CD4-positive, alpha-beta T cell treated with Interleukin-6 for 4 hours (primary cell): ENCODE measurements around the gene ARHGEF11.
"Not testable (repeated sequence)": the region's sequence is repeated elsewhere in the genome, so short reads cannot be mapped to it uniquely, and the experiment has no call there.

Experiments
- DNase-seq: peaks from one replicate; pipeline ENCODE4 v3.0.0-alpha.2; 2020; ENCODE audit warnings: mixed read lengths

Gene ARHGEF11

DNA sequence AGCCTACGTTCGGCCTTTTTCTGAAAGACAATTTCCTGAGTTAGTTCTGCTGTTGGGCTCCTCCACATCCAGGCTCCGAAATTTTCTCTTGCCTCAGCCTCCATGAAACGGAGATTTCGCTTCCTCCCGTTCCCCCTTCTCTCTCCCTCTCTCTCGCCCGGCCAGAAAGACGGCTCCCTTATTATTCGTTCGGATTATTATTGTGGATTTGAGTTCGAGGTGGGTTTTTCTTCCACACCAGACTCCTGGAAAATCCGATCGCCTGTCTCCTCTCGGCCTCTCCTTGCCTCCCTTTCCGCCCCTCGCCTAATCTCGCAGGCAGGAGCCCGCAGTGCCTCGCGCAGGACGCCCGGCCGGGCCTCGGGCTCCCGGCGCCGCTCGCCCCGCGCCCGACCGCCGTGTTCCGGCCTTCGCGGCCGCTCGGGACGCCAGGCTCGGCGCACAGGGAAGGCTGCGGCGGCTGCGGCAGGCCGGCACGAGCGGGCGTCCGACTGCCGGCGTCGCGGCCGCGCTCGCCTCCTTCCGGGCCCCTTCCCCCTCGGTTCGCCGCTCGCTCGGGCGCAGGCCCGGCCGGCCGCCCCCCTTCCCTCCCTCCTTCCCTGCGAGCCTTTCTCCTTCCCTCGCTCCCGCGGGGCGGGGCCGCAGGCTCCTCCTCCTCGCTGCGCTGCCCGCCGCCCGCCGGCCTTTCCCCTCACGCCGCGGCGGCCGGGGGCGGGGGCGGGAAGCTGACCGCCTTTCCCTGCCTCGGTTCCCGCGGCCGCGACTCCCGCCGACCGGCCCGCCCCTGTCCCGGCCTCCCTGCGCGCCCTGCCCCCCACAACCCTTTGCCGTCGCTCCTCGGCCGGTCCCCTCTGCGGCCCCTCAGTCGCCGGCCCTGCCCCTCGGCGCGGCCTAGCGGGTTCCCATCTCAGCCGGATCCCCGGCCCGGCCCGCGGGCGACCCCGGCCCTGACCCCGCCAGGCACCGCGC is at the start of gene ARHGEF11:
Gene ARHGEF11, minus strand, starts transcription at position 493 of the 969 bp plus-strand sequence. CDS start 1,412 bp downstream, outside the sequence.
- peak; percentile 22 for DNase-seq

DNA sequence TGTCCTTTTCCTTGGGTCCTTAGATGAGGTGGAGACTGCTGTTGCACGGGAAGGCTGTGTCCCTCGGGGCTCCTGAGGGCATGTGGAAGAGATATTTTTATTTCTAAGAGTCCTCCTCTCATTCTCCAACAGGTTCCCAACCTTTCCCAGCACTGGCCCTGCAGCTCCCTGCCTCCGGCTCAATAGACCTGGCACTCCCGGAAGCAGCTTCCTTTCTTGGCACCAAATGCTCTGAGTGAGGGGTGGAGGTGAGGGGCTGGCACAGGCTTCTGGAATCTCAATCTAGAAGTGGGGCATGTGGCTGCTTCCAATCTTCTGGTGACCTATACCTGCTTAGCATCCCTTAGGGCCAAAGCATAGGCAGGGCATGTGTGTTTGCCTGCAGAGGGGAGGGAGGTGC is 49.5 kb upstream of the ARHGEF11 start:
- DNase-seq: no peak

DNA sequence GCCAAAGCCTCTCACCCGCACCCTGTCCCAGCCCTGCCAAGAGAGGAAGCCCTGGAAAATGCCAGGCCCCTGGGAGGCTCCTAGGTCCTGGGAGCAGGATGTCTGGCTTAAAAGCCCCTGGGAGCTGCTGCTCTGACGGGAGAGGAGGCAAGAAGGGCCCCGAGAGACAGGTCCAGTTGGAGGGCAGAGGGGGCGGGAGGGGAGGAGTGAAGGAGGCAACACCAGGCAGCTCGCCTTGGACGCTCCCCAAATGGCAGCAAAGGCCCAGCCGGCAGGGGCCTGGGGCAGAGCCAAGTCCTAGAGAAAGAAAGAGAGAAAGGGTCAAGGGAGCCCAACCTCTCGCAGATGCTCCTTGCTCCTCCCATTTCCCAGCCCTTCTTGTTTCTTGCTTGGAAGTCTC is 47.3 kb upstream of the ARHGEF11 start:
- DNase-seq: no peak

DNA sequence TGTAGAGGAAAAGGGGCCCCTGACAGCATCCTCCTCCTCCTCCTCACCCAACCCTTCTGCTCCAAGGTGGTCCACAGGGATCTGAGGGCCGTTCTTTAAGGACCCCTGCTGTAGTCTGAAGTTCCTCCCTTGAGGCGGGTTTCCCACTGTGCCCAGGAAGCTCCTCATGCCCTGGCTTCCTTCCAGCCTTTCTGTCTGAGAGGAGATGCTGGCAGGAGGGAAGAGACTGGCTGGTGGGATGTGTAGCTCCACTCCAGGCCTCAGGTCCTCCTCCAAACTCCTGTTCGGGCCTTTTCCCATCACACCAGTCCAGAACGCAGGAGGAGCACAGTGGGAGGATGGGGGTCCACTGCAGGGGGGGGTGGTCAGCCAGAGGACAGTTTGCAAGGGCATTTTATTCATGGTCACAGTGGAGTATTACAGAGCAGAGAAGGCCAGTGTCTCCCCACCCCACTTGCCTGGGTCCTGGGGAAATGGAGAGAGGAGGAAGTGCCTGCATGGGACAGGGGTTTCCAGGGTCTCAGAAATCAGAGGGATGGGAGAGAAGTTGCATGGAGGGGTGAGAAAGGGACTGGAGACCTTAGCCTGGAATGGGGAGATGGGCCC is 46.2 kb upstream of the ARHGEF11 start:
- no peak for DNase-seq

GRCh38 chr1:157091186-157091585 is 45.6 kb upstream of the ARHGEF11 start:
- no peak for DNase-seq

- DNase-seq: no peak
Measured at GRCh38 chr1:157090771-157091170, 45.2 kb upstream of the ARHGEF11 start.

DNA sequence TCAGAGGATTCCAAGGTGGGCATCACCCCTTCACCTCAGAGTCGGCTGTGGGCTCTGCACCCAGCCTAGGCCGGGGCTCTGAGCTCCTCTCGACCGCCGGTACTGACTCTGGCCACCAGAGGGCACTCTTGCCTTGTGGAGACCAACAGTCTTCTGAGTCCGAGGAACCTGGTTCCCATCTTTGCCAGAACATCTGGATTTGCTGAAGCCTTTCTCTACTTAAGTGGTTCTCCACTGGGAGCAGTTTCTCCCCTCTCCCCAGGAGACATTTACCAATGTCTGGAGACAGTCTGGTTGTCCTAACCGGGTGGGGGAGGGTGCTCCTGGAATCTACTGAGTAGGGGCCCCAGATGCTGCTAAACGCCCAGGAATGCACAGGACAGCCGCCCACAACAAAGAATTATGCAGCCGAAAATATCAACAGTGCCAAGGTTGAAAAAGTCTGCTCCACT is 44.7 kb upstream of the ARHGEF11 start:
- peak; percentile 90 for DNase-seq

DNA sequence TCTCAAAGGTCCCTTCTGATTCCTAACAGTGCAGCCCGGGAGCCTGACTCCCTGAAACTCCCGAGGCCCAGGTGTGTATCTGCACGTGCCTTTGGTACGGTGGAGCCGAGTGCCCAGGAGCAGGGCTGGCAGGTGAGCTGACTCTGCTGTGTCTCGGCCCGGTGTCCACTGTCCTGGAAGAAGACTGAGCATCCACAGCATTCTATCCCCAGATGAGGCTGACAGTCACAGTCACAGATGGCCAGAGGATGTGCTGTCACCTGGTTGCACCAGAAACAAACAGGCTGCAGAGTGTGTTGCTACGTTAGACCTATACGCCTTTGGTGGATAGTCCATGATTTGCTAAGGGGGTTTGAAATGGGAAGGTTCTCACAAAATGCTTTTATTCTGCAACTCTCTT is 44.2 kb upstream of the ARHGEF11 start:
- no peak for DNase-seq

GRCh38 chr1:157088607-157089006 is 43.1 kb upstream of the ARHGEF11 start:
- DNase-seq: no peak

GRCh38 chr1:157087030-157087429 is 41.5 kb upstream of the ARHGEF11 start:
- no peak for DNase-seq

DNA sequence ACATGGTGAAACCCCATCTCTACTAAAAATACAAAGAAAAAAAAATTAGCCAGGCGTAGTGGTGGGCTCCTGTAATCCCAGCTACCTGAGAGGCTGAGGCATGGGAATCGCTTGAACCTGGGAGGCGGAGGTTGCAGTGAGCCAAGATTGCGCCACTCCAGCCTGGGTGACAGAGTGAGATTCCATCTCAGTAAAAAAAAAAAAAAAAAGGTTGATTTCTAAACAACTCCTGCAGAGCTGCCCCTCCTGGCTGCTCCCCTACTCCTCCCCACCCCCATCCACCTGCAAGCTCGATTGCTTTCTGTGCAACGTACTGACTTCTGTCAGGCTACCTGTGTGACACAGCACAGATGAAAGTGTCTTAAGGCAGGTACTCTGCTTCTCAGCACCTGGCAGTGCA is 40.8 kb upstream of the ARHGEF11 start:
- DNase-seq: no peak

- no peak for DNase-seq
Measured at GRCh38 chr1:157085421-157085820, 39.9 kb upstream of the ARHGEF11 start.

DNA sequence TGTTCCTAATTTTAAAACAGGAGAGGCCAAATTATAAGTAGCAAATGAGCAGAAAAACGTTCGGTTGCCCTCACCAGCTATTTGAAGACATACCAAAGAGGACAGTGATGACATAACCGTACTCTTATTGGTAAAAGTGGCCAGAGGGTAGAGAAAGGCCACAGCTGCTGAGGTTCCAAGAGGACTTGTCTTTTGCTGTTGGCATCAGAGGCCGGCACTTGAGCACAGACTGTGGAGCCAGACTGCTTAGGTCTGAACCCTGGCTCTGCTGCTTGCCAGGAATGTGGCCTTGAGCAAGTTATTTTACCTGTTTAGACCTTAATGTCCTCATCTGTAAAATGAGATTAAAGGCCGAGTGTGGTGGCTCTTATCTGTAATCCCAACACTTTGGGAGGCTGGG is 39.2 kb upstream of the ARHGEF11 start:
- DNase-seq: no peak

- DNase-seq: no peak
Measured at GRCh38 chr1:157081707-157082106, 36.2 kb upstream of the ARHGEF11 start.

DNA sequence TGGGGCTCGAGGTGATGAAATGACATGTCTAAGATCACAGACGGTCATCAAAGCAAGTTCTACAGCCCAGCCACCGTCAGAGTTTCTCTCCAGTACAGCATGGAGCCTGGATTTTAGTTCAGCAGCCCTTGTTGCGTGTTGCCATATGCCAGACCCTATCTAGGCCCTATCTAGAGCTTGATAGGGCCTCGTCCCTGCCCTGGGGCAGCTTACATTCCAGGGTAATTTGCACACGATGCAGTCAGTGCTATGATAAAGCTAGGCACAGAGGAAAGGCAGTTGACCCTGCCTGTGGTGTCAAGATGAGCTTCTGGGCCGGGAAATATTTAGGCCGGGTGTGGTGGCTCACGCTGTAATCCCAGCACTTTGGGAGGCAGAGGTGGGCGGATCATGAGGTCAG is 35.2 kb upstream of the ARHGEF11 start:
- no peak for DNase-seq

GRCh38 chr1:157077394-157077793 is 31.9 kb upstream of the ARHGEF11 start:
- no peak for DNase-seq

GRCh38 chr1:157073944-157074685 is 28.6 kb upstream of the ARHGEF11 start:
- peak; percentile 33 for DNase-seq

- DNase-seq: no peak
Measured at GRCh38 chr1:157069601-157070000, 24.1 kb upstream of the ARHGEF11 start.

DNA sequence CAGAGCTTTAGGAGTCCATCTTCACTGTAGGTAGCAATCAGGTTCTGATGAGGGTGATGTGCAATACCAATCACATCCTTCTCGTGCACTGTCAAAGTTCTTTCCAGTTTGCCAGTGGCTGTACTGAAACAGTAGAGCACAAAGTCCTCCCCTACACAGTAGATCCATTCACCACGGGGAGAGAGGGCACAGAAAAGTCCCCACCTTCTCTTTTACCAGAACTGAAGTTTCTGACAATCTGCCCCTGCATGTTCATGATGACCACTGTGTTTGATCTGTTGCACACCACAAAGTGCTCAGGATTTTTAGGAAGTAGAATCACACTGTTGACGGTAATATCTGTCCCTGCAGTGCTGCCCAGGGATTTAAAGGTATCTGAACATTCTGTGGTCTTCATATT is 13.7 kb upstream of the ARHGEF11 start:
- DNase-seq: not testable (repeated sequence)

GRCh38 chr1:157056269-157056668 is 10.7 kb upstream of the ARHGEF11 start:
- no peak for DNase-seq

DNA sequence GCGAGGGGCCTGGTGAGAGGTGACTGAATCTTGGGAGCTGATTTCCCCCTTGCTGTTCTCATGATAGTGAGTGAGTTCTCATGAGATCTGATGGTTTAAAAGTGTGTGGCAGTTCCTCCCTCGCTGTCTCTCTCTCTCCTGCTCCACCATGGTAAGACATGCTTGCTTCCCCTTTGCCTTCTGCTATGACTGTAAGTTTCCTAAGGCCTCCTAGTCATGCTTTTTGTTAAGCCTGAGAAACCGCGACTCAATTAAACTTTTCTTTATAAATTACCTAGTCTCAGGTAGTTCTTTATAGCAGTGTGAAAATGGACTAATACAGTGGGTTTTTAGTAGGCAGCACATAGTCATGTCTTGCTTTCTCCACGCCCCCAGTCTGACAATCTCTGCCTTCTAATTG is 10.2 kb upstream of the ARHGEF11 start:
- DNase-seq: not testable (repeated sequence)

GRCh38 chr1:157050836-157051235 is 5.3 kb upstream of the ARHGEF11 start:
- DNase-seq: no peak

GRCh38 chr1:157047062-157047410 is 1.5 kb upstream of the ARHGEF11 start:
- no peak for DNase-seq
